ENCODE results near the gene CASP6. TPM values are rescaled to one million over a fixed set of nuclear protein-coding genes. Genes with fewer than 3 reads are reported as not detected.

Gene CASP6
- total and polyA plus RNA-seq, 2 of the 8 experiments (the other 6 are each of a cell fraction or from before 2014, with no cell fraction given), result 29.5 to 35.1 TPM

- no peaks in the 10 kb centered on the region for H3K36me3 ChIP-seq (ENCODE audit: control insufficient read depth in 2 of 4, insufficient read depth in 4 of 4, low read length in 3 of 4)
- H3K4me2 ChIP-seq (ENCODE audit: insufficient read depth in 1 of 2, low read depth in 2 of 2, low read length in 2 of 2), result no peak overlapping the region
These were observed 54.2 kb downstream of the CASP6 start for GRCh38 chr4:109648997-109649575.

More at GRCh38 chr4:109648997-109649575, 54.2 kb downstream of the CASP6 start:
- H3K4me3 ChIP-seq (ENCODE audit: extremely low read depth in 1 of 4, insufficient read depth in 2 of 4, low read depth in 3 of 4, low read length in 4 of 4), result no peak overlapping the region
- H3K56ac ChIP-seq (replicated peaks; ENCODE audit: insufficient read length, low read depth, low read length), result no peak overlapping the region
- DNase-seq (ENCODE audit: low read depth in 1 of 2, low spot score in 2 of 2), result no peak
- peaks cover 2% of the 10 kb centered on the region; the same call in 1 of the 2 replicates for H3K23me2 ChIP-seq (ENCODE audit: low read depth, low read length)
- H3K14ac ChIP-seq (ENCODE audit: insufficient read length), result no peak overlapping the region
- H3K27me3 ChIP-seq (replicated peaks in 1 of 4; ENCODE audit: control insufficient read depth in 3 of 4, extremely low read depth in 1 of 4, insufficient read depth in 3 of 4, low read length in 3 of 4), result no peaks in the 10 kb centered on the region
- TF ChIP-seq CBX5 (IDR thresholded peaks at IDR 0.05; ENCODE audit: low read depth, low read length) (no peak), RNF2 (IDR thresholded peaks at IDR 0.05; ENCODE audit: borderline replicate concordance, low read depth, low read length, missing control alignments, poor library complexity, severe bottlenecking) (no peak), USF2 (IDR thresholded peaks at IDR 0.05; ENCODE audit: low read length) (no peak), SIN3A (conservative IDR thresholded peaks at IDR 0.05 in 1 of 2, IDR thresholded peaks at IDR 0.05 in 1 of 2; ENCODE audit: low read depth in 1 of 2, low read length in 2 of 2) (no peak)
- H3K9me3 ChIP-seq (ENCODE audit: insufficient read depth in 2 of 2, low read depth in 1 of 2, low read length in 1 of 2), result 0 out of 4 replicates have a peak, but pooled peaks cover 0 to 3% of the 10 kb centered on the region in 2 experiments
- no peak overlapping the region for H4K8ac ChIP-seq (ENCODE audit: extremely low read depth, insufficient read depth, low read length)
- no peak overlapping the region for H2BK12ac ChIP-seq (ENCODE audit: low read depth, low read length)
- no peak overlapping the region for H2AK5ac ChIP-seq (ENCODE audit: low read depth, low read length)
- no peak overlapping the region for H2AFZ ChIP-seq (ENCODE audit: low read length)
- no peak overlapping the region for H3K9ac ChIP-seq (replicated peaks in 1 of 4; ENCODE audit: extremely low read depth in 1 of 4, low read depth in 3 of 4, low read length in 3 of 4)
- no peak overlapping the region for H3K23ac ChIP-seq (ENCODE audit: insufficient read length)
- WGBS, 2 experiments (ENCODE audit: extremely low coverage in 1 of 2, insufficient coverage in 1 of 2, insufficient read length in 1 of 2, insufficient replicate concordance in 2 of 2, low coverage in 1 of 2, low lambda C conversion rate in 2 of 2, missing lambda C conversion rate in 1 of 2), result 92% methylated on average over 2 of the region's 2 CpGs; no CpG with 5 or more reads in 1 of the 2 experiments
- no peak overlapping the region for H2BK5ac ChIP-seq (ENCODE audit: low read depth, low read length)
- no peak overlapping the region for H4K91ac ChIP-seq (replicated peaks; ENCODE audit: insufficient read length, low read length)
- no peak overlapping the region for H2BK20ac ChIP-seq (ENCODE audit: low read length)
- no peaks in the 10 kb centered on the region for H4K20me1 ChIP-seq (replicated peaks in 1 of 2; ENCODE audit: control insufficient read depth in 1 of 2, insufficient read depth in 2 of 2, low read length in 2 of 2)
- ChIA-PET POLR2A (ENCODE audit: partially characterized antibody) (no interaction called here), CTCF (ENCODE audit: partially characterized antibody) (no interaction called here)
- no peak overlapping the region for H3K27ac ChIP-seq (ENCODE audit: low read depth, low read length)
- H3K18ac ChIP-seq (ENCODE audit: extremely low read depth, low read length), result no peak overlapping the region
- FAIRE-seq, result no peak
- no peak overlapping the region for H4K5ac ChIP-seq (ENCODE audit: insufficient read length, low read depth, low read length)
- H3K4ac ChIP-seq (replicated peaks; ENCODE audit: insufficient read length, low read depth, low read length), result no peak overlapping the region
- H2BK15ac ChIP-seq (ENCODE audit: low read length), result no peak overlapping the region
- H3K79me2 ChIP-seq (ENCODE audit: control insufficient read depth in 1 of 2, insufficient read depth in 2 of 2, low read length in 2 of 2), result no peaks in the 10 kb centered on the region
- no peak overlapping the region for H2BK120ac ChIP-seq (replicated peaks; ENCODE audit: low read depth, low read length)
- H3K4me1 ChIP-seq (replicated peaks in 1 of 4; ENCODE audit: control insufficient read depth in 3 of 4, insufficient read depth in 4 of 4, low read length in 3 of 4), result 0 out of 7 replicates have a peak, but pooled peaks cover 0 to 3% (median 0%) of the 10 kb centered on the region in 4 experiments
- no peaks in the 10 kb centered on the region for H3K79me1 ChIP-seq (ENCODE audit: low read depth, low read length)
